Mucosa of gallbladder (tissue), 1 donor: ENCODE results near the gene SGPL1. TPM values are rescaled to one million over a fixed set of nuclear protein-coding genes. Genes with fewer than 3 reads are reported as not detected.
A peak's percentile ranks its signal among the peaks of the same experiment; 100 is the strongest.
"Not testable (repeated sequence)": the region's sequence is repeated elsewhere in the genome, so short reads cannot be mapped to it uniquely, and the experiment has no call there.

ENCODE experiments used
- DNase-seq: peaks from one replicate; pipeline ENCODE4 v3.0.0-alpha.2; 2020; ENCODE audit warnings: low spot score
- total RNA-seq: library from RNA; stranded (reverse); gene quantifications from one replicate; pipeline ENCODE4 v1.2.1, GENCODE V29; 2021
- donor health status: DM: no; HTN: no; CAD: no.

The SGPL1 gene
- total RNA-seq, 1 donor from 2014 or later: 64.0 TPM

DNA sequence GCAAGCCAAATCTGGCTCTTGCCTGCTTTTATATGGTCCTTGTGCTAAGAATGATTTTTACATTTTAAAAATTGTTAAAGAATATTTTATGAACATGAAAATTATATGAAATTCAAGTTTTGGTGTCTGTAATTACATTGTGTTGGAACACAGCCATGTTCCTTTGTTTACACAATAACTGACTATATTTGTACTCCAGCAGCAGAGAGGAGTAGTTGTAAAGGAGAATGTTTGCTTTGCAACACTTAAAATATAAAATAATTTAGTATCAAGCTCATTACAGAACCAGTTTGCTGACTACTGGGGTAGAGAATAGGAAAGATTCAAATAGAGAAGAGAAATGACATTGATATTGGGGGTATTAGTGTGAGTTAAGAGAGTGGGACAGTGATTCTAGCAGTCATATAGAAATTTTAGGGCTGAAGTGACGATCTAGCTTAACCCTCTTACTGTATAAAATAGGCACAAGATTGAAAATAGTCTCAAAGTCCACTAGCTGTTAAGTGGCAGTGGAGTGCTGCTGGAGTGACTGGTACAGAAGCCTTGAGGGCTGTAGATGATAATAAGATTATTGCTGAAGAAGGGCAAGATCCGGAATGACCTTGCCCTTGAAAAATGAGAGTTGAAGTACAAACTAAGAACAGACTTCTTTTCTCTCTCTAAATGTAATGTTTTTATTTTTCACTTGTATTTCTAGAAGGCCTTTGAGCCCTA, 28.2 kb downstream of the SGPL1 start:
- DNase-seq: no peak

DNA sequence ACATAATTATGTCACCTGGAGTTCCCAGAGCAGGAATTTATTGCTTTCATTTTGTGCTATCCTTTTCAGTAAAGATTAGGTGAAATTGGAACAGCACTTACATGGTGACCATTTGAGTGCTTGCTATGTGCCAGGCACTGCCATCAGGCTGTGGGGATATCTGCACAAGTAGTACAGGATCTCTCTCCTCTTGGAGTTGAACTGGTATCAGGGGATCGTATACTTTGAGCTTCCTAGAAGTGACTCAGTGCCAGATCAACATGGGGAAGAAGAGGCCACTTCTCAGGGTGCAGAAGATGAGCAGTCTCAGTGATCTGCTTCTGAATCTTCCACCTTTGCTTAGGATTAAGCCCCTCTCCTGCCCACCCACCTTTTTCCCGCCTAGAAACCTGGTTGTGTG, 29.5 kb downstream of the SGPL1 start:
- no peak for DNase-seq

DNA sequence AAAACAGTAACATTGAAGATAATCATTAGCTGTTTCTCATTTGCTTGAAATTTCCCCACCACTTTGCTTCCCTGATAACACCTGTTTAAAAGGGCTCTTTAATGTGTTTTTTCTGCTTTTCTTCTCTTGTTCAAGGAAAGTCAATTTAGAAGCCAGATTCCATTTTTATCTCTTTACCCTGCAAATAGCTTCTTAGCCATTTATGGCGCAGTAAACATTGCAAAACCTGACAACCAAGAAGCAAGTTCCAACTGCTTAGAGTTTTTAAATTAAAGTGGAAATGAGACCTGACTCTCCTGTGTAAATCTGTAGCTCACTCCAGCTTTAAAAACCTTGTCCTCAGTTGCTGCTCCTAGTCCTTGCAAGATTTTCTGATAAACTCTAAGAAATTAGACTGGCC, 30.1 kb downstream of the SGPL1 start:
- DNase-seq: no peak

DNA sequence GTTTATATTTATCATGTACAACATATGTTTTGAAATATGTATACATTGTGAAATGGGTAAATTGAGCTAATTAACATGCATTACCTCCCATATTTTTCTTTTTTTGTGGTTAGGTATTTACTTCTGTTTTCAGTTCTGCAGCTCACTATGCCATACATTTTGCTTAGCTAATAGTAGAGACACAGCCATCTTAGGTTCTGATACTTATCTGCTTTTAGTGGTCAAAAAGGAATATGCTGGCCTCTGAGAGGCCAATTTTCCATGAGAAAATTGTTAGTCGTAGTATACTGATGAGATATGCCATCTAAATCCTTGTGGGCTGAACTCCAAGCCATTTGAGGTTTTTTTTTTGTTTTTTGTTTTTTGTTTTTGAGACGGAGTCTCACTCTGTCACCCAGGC, 31.0 kb downstream of the SGPL1 start:
- no peak for DNase-seq

- DNase-seq: no peak
These were observed 32.1 kb downstream of the SGPL1 start for GRCh38 chr10:70847659-70848360.

DNA sequence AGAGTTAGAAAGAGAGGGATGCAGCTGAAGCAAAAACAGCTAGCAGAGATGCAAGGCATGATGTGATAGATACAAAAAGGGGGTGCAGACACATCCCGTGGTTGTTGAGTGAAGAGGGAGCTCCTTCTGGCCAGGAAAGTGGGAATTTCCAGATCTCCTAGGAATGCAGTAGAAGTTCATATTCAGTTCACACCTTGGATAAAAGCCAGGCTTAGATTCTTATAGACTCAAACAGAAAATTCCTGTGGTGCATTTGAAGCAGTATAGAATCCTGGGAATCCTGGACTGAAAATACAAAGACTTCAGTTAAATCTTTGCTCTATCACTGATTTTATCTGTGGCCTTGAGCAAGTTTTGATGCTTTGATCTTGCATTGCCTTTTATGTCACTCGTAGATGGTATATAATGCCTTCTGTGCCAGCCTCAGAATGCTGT, 33.9 kb downstream of the SGPL1 start:
- no peak for DNase-seq

DNA sequence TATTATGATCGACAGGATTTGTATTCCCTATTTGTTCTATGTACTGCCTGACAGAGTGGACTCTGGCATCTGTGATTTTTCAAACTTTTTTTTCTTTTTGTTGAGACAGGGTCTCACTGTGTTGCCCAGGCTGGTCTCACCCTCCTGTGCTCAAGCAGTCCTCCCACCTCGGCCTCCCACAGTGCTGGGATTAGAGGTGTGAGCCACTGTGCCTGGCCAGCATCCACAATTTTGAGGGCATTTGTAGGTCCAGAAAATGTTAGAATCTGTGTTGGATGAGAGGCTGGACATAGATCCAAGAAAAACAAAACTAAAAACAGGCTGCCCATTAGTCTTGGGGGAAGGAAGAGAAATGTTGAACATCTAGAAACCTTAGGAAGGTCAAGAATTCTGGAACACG, 34.3 kb downstream of the SGPL1 start:
- no peak for DNase-seq

DNA sequence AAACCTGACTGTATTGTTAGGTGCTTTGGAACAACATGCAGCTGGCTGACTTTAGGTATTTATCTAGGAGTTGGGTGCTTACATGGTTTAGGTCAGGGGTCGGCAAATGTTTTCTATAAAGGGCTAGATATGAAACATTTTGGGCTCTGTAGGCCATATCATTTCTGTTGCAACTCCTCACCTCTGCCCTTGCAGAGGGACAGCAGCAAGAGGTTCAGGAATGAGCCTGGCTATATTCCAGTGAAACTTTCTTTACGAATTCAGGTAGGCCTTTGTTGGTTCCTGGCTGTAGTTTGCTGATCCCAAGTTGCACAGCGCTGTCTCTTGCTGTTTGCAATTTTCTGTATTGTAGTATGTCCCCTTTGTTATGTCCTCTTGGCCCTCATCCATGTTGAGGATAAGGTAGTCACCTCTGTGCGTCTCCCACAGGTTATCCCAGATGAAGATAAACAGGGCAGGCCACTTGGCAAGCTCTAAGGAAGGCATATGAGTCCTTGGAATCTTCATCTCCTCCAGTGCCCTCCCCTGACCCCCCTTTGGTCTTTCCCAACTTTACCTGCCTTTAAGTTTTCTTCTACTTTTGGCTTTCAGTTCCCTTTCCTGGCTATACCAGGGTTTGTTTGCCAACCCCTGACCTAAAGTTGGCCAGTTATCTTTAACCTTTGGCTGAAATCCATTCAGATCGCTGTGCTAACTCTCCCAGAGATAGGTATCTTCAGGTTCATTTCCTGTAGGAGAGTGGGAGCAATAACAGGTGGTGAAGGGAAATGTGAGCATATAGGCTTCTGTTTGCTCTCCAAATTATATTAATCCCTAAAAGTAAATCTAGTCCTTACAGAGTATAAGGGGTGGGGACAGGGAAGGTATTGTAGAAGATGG, 36.1 kb downstream of the SGPL1 start:
- DNase-seq: peak; percentile 18

- no peak for DNase-seq
These were observed 37.3 kb downstream of the SGPL1 start for GRCh38 chr10:70853038-70853437.

GRCh38 chr10:70853457-70853856, 37.7 kb downstream of the SGPL1 start:
- DNase-seq: no peak

- DNase-seq: no peak
These were observed 40.7 kb downstream of the SGPL1 start for GRCh38 chr10:70856454-70856853.

DNA sequence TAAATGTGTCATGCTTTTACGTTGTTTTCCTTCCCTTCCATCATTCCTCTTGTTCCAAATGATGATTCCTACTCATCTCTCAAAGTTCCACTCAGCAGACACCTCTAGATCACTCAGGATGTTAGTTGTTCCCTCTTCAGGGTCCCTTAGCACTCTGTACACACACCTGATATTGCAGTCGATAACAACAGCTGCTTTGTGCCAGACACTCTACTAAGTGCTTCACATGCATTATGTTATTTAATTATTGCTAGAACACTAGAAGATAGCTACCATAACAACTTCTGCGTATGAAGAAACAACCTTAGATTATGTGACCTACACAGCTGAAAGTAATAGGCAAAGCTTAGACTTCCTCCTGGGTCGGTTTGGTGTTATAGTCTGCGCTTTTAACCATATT, 43.0 kb downstream of the SGPL1 start:
- DNase-seq: no peak

GRCh38 chr10:70861495-70862197, 45.9 kb downstream of the SGPL1 start:
- DNase-seq: not testable (repeated sequence)

- DNase-seq: no peak
These were observed 47.9 kb downstream of the SGPL1 start for GRCh38 chr10:70863470-70864160.

DNA sequence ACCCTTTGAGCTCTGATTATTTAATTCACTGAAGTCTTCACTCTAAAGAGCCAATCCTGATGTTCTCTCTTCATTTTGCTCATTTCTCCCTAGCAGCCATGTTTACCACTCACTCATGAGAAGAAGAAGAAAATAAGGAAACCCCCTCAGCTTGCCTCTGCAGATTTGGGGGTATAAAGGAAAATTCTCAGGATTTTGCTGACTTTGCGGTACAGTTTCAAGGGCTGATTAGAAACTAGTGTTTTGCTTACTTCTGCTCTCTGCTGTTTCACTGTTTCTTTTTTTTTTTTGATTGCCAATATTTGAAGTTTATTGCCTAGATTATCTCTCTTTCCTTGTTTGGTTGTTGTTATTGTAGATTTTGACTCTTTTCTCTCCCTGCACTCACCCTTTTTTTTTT, 49.2 kb downstream of the SGPL1 start:
- DNase-seq: no peak

- peak; percentile 32 for DNase-seq
These were observed 50.7 kb downstream of the SGPL1 start for GRCh38 chr10:70866424-70866823.

DNA sequence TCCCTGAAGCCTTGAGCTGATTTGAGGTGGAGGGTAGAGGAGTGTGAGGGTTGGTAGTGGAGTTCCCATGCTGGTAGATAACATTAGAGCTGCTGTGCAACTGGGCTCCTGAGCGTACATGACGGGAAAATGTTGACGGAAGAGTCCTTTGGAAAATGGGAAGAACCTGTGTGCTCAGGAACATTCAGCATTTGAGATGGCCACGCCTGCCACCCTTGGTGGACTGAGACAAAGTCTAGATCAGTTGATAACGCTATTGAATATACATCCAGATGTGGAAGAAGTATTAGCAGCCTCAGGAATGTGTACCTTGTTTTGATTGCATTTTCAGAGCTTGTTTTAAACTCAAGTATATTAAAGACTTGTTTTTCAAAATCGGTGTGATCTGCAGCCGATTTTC, 56.5 kb downstream of the SGPL1 start:
- DNase-seq: no peak

DNA sequence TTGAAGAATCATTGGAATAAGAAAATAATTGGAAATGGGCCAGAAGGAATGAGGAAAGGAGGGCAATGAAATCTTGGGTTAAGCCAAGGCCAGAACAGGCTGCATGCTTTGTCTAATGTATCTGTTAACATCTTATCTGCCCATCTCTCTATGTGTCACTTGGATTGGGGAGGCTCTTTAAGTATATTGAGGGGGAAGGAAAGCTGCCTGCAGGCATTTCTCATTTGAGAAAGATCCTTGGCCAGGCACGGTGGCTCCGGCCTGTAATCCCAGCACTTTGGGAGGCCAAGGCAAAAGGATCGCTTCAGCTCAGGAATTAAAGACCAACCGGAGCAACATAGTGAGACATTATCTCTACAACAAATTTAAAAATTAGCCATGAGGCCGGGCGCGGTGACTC, 58.3 kb downstream of the SGPL1 start:
- DNase-seq: no peak

DNA sequence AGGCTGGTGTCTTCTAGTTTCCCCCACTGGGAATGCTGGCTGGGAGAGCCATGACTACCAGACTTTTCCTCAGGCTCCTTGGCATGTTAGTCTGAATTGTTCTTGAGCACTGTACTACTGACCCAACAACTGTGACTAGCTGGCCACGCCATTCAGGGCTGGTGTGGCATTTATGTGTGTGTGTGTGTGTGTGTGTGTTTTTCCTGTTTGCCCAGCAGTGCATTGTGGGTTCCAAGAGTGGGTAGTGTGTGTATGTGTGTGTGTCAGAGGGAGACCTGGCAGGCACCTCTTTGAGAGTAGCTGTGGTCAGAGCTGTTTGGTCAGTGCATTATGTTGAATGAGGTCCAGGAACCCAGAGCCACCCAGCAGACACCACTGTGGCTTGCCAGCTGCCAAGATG, 63.5 kb downstream of the SGPL1 start:
- DNase-seq: no peak

DNA sequence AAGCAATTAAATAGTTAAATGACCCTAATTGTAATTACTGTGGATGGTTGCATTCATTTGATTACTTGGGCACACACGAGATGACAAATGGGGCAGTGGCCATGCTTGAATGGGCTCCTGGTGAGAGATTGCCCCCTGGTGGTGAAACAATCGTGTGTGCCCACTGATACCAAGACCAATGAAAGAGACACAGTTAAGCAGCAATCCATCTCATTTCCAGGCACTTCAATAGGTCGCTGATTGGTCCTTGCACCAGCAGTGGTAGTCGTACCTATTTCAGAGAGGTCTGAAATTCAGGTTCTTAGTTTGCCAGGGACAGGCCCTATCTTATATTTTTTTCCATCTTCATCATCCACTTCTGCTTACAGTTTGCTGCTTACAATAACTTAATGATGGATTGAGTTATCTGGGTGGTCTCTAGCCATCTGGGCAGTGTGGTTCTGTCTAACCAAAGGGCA, 64.4 kb downstream of the SGPL1 start:
- peak; percentile 86 for DNase-seq

DNA sequence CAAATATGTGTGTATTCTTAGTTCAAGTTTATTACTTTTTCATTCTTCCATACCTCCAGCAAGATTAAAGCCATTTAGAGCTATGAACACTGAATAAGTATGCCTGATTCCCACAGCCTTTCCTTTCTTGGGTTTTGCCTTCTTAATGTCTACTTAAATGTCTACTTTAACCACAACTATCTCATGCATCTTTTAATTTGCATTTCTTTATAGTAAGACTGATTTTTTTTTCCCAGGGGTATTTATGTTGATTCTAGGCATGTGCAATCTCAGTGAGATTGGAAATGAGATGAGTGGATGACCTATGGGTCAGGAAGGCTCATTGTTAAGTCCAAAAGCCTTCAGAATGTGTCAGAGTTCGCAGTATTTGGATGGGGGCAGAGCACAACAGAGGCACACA, 69.0 kb downstream of the SGPL1 start:
- no peak for DNase-seq
